Heart left ventricle (tissue), 16 donors: ENCODE measurements around the gene RFX3. TPM values are rescaled to one million over a fixed set of nuclear protein-coding genes. Genes with fewer than 3 reads are reported as not detected.

Source experiments
- ATAC-seq, 4 donors: fragments of 200-7000 bp; cut with Tn5 transposase; one replicate each; pipeline ENCODE4 v1.9.1; 2020 to 2022; ENCODE audit warnings: moderate library complexity in 4 of 4, mild to moderate bottlenecking in 3 of 4, moderate number of reproducible peaks in 1 of 4
- DNase-seq, 5 donors: peaks; one replicate each; pipeline ENCODE4 v3.0.0-alpha.2; 2020
- H3K27ac ChIP-seq, 12 donors: fragments of 200-600 bp; sonication (generic) in 4 of 12; one replicate each; pipeline versions ENCODE4 v1.5.0 to v1.8.0; 2016 to 2022; ENCODE audit warnings: mild to moderate bottlenecking in 2 of 12
- H3K27me3 ChIP-seq, 9 donors: fragments of 200-600 bp; sonication (generic) in 2 of 9; one replicate each; pipeline versions ENCODE4 v1.5.1 to v1.8.0; 2016 to 2022; ENCODE audit warnings: mild to moderate bottlenecking in 3 of 9
- H3K36me3 ChIP-seq, 9 donors: fragments of 200-600 bp; sonication (generic) in 2 of 9; one replicate each; pipeline versions ENCODE4 v1.5.0 to v1.8.0; 2018 to 2022; ENCODE audit warnings: mild to moderate bottlenecking in 2 of 9
- H3K4me1 ChIP-seq, 12 donors: fragments of 200-600 bp; sonication (generic) in 4 of 12; one replicate each; pipeline versions ENCODE4 v1.5.0 to v1.8.0; 2016 to 2022; ENCODE audit warnings: mild to moderate bottlenecking in 3 of 12
- H3K4me3 ChIP-seq, 12 donors: fragments of 200-600 bp; sonication (generic) in 4 of 12; one replicate each; pipeline versions ENCODE4 v1.5.0 to v1.8.0; 2017 to 2022; ENCODE audit warnings: mild to moderate bottlenecking in 9 of 12, moderate library complexity in 4 of 12
- H3K9me3 ChIP-seq, 12 donors: fragments of 200-600 bp; sonication (generic) in 4 of 12; one replicate each; pipeline versions ENCODE4 v1.5.0 to v1.8.0; 2016 to 2022; ENCODE audit warnings: mild to moderate bottlenecking in 1 of 12
- POLR2A ChIP-seq, 2 donors: fragments of 450-650 bp; IDR thresholded peaks; one replicate each; pipeline ENCODE4 v1.6.1; 2017; ENCODE audit warnings: antibody characterized with exemption in 2 of 2, mild to moderate bottlenecking in 2 of 2, moderate library complexity in 2 of 2
- WGBS, 4 donors: extraction: QIAGEN DNeasy Blood & Tissue Kit in 2 of 4; methylation state at CpG; one replicate each; pipeline versions ENCODE4 v1.1.5 to v1.1.7; 2013 to 2018; 5-methylcytosine and 5-hydroxymethylcytosine counted together
- intact Hi-C, 10 donors: fragments of 100-400 bp; cut with DNase I; formaldehyde crosslinking; loops; one replicate each; pipeline versions ENCODE4 v1.11.1 to v1.14.2; 2022
- long read RNA-seq, 3 donors: library from polyadenylated mRNA; unstranded; transcript quantifications; one replicate each; pipeline ENCODE4 v2.0.0, GENCODE V29; 2020 to 2021
- polyA plus RNA-seq, 2 donors: library from polyadenylated mRNA; stranded (reverse); fragments of 200-250 nt; gene quantifications; one replicate each; pipeline ENCODE4 v1.2.3, GENCODE V29; 2013
- total RNA-seq, 9 donors: library from RNA; depleted of rRNA in 2 of 9; stranded (reverse); fragments of >200 nt in 2 of 9; fragmentation: NEBNext Ultra II Directional in 3 of 9; extraction: Animal tissue kit (Norgen Biotek cat#: 25700) in 3 of 9; gene quantifications; one replicate each; pipeline versions ENCODE4 v1.1.0 to v1.2.4, GENCODE V29; 2016 to 2023
- TF ChIP-seq, protein P1 (sequence below), 12 donors: fragments of 200-600 bp; sonication (generic) in 4 of 12; IDR thresholded peaks; one replicate each; pipeline versions ENCODE4 v1.5.0 to v1.8.0; 2018 to 2022; ENCODE audit warnings: antibody characterized with exemption in 12 of 12, mild to moderate bottlenecking in 5 of 12
- donor health status: ischemic (EF 13 %, LVEDD 7.1; RV severe dilation, severe dysfunction).
- donor health status: healthy with polysubstance abuse.
- donor health status: DM: no; HTN: yes; CAD: no.
- donor health status: DM: no; HTN: no; CAD: no.
- donor health status: ischemic (EF 25% LVEDD 6.9; RV normal size, moderate dysfunction).
- donor health status: ischemic (EF 25% LVEDD 5.7; RV mildly dilated, moderate dysfunction).
- donor health status: healthy.
- donor health status: DM: yes; HTN: yes; CAD: no.
- donor health status: ischemic (EF 35%, LVEDD 5.7; RV mildly dilated, moderate dysfunction).
- donor health status: nonischemic (EF 11% LVEDD 7.7; RV severe dilation, severe dysfunction).
- donor health status: DM: yes; HTN: yes; CAD: no.
- donor health status: PGD.
- donor health status: ischemic (EF 29% LVEDD 5.4; RV normal size, mild dysfunction).
- donor health status: nonischemic (EF 23%, LVEDD 6.1; RV moderate dilation, normal function).

The RFX3 gene
- total RNA-seq (1 to 10 TPM; 1.7 to 8.3 (median 2.9) TPM), polyA plus RNA-seq (under 1 TPM; 0.80 to 0.84 TPM)
- long read RNA-seq, donor 1: 0 reads
- long read RNA-seq, donor 2, full-length matches to known transcripts: 1 of 1 reads
- long read RNA-seq, donor 2, partial matches to known transcripts: 0 of 1 reads
- long read RNA-seq, donor 2, other reads (novel, unspliced or antisense): 0 of 1 reads
- long read RNA-seq, donor 3, full-length matches to known transcripts: 1 of 1 reads
- long read RNA-seq, donor 3, partial matches to known transcripts: 0 of 1 reads
- long read RNA-seq, donor 3, other reads (novel, unspliced or antisense): 0 of 1 reads

- H3K27ac ChIP-seq: peak within 1 kb of the TSS; percentile 97 to 100 (median 100)
- no peaks in the 10 kb centered on the region for H3K9me3 ChIP-seq
- ATAC-seq: peak; percentile 95 to 97 (median 96)
- TF ChIP-seq, protein P1, sequence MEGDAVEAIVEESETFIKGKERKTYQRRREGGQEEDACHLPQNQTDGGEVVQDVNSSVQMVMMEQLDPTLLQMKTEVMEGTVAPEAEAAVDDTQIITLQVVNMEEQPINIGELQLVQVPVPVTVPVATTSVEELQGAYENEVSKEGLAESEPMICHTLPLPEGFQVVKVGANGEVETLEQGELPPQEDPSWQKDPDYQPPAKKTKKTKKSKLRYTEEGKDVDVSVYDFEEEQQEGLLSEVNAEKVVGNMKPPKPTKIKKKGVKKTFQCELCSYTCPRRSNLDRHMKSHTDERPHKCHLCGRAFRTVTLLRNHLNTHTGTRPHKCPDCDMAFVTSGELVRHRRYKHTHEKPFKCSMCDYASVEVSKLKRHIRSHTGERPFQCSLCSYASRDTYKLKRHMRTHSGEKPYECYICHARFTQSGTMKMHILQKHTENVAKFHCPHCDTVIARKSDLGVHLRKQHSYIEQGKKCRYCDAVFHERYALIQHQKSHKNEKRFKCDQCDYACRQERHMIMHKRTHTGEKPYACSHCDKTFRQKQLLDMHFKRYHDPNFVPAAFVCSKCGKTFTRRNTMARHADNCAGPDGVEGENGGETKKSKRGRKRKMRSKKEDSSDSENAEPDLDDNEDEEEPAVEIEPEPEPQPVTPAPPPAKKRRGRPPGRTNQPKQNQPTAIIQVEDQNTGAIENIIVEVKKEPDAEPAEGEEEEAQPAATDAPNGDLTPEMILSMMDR (IDR thresholded peaks at IDR 0.05): no peak
- TF ChIP-seq POLR2A (IDR thresholded peaks at IDR 0.05): peak in 1 of 2 donors; percentile 29
- H3K27me3 ChIP-seq: no peaks in the 10 kb centered on the region
- intact Hi-C loops: loop anchor here in 6 of 10 donors (5.0 to 10.0 kb wide), 5 partner anchors 48 to 683 kb away; partner anchors contain the start of gene PUM3 (in 1 of the 6)
- peak; percentile 92 to 95 (median 94) for DNase-seq
- 0 to 1% (median 1%) methylated on average over 15 to 24 of the region's 24 CpGs for WGBS, 4 donors
- peaks cover 0 to 45% (median 17%) of the 10 kb centered on the region in 12 donors for H3K4me1 ChIP-seq
- H3K36me3 ChIP-seq: peaks cover 0 to 6% (median 0%) of the 10 kb centered on the region in 9 donors
- H3K4me3 ChIP-seq: peak within 1 kb of the TSS; percentile 47 to 95 (median 83)
Measured at GRCh38 chr9:3525836-3526164, at the start of gene RFX3. Gene RFX3 (minus strand): TSS chr9:3526001. CDS start chr9:3395588, 130,413 bp downstream.

DNA sequence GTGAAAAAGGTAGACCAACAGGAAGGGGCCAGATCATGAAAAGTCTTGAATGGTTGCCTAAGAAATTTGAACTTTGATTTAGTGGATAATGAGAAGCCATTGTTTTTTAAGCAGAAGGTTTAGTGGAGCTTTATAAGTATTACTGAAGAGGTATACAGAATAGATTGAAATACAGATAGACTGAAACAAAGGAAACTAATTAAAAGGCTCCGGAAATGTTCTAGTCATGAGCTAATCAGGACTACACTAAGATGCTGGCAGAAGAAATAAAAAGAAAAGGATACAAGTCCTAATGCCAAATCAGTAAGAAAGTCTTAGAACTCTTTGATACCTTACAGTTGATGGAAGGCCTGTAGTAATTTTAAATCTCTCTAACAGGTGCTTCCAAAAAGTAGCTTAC lies 45.7 kb upstream of the RFX3 start:
- Histone ChIP-seq H3K27me3 (no peaks in the 10 kb centered on the region), H3K27ac (no peak overlapping the region), H3K4me3 (no peak overlapping the region), H3K4me1 (peaks cover 0 to 5% (median 0%) of the 10 kb centered on the region in 12 donors), H3K9me3 (no peaks in the 10 kb centered on the region), H3K36me3 (no peaks in the 10 kb centered on the region)
- no peak for DNase-seq
- 62 to 85% (median 74%) methylated on average over 1 of the region's 1 CpG for WGBS, 4 donors
- no peak for ATAC-seq
- no peak for TF ChIP-seq POLR2A (IDR thresholded peaks at IDR 0.05)
- TF ChIP-seq, protein P1 (IDR thresholded peaks at IDR 0.05): no peak
- intact Hi-C loops: no loop called here

GRCh38 chr9:3569529-3569928 lies 43.7 kb upstream of the RFX3 start:
- no peak for DNase-seq
- Histone ChIP-seq H3K9me3 (no peaks in the 10 kb centered on the region), H3K4me1 (peaks cover 0 to 4% (median 0%) of the 10 kb centered on the region in 12 donors), H3K36me3 (no peaks in the 10 kb centered on the region), H3K4me3 (no peak overlapping the region), H3K27me3 (no peaks in the 10 kb centered on the region), H3K27ac (no peak overlapping the region)
- intact Hi-C loops: no loop called here
- TF ChIP-seq, protein P1 (IDR thresholded peaks at IDR 0.05): no peak
- TF ChIP-seq POLR2A (IDR thresholded peaks at IDR 0.05): no peak
- 88 to 100% (median 93%) methylated on average over 1 of the region's 1 CpG for WGBS, 4 donors
- no peak for ATAC-seq

DNA sequence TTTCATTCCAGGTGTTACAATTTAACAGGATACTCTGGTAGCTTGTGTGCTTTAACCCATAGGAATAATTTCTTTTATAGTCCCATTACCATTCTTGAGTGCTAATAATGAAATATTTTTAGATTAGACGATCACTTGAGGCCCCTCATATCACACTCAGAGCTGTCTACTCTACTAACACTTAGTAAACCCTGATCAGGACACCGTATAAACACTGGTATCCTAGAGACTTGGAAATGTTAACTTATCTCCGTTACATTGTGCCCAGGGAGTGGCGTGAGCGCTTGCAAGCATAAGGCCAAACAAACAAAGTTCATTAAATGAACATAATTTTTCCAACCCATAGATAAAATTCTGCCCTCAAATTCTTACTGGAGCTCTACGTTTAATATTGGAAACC lies 42.2 kb upstream of the RFX3 start:
- no peak overlapping the region for H3K27ac ChIP-seq
- 66 to 73% (median 68%) methylated on average over 6 of the region's 6 CpGs for WGBS, 4 donors
- no peaks in the 10 kb centered on the region for H3K36me3 ChIP-seq
- H3K4me3 ChIP-seq: no peak overlapping the region
- peak; percentile 82 to 97 (median 90) for ATAC-seq
- TF ChIP-seq, protein P1 (IDR thresholded peaks at IDR 0.05): no peak
- no peak for TF ChIP-seq POLR2A (IDR thresholded peaks at IDR 0.05)
- H3K27me3 ChIP-seq: no peaks in the 10 kb centered on the region
- DNase-seq: no peak
- no peaks in the 10 kb centered on the region for H3K9me3 ChIP-seq
- H3K4me1 ChIP-seq: peaks cover 0 to 4% (median 0%) of the 10 kb centered on the region in 12 donors
- intact Hi-C loops: no loop called here
